Measurements from ENCODE around the gene ADAMTS2. TPM values are rescaled to one million over a fixed set of nuclear protein-coding genes. Genes with fewer than 3 reads are reported as not detected.

Gene ADAMTS2
- total RNA-seq, 1 experiment from 2014 or later: 3.9 TPM

DNA sequence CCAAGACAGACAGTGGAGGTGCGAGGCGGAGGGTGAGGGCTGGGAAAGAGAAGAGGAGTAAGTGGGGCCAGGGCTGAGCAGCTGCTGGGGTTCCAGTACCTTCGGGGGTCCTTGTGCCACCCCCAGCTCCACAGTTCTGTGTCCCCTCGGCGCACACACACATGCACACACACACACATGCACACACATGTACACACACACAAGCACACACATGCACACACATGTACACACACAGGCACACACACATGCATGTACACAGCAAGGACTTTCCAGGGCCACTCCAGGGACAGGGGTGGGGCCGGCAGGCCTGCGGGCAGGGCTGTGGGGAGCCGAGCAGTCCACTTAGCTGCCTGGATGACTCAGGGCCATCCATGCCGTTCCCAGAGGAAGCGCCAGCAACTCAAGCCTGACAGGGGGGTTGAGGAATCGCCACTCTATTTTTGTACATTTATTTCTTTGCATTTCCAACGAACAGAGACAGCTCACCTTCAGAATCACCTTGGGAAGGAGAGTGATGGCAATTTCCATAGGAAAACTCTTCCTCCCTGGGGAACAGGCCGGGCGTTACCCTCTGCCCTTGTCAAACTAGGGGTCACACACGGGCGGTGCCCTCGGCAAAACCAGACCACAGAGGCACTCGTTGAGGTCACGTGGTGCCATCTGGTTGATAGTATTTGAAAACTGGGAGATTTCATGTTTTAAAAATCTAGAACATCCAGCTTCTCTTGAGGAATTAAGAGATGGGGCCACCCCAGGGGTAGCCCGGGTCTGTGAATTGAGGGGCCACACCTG is 135.7 kb downstream of the ADAMTS2 start:
- CTCF ChIA-PET: no interaction called here
- RAD21 ChIA-PET (ENCODE audit: low non-redundant PET in 1 of 2, low total read pairs in 2 of 2, uncharacterized antibody in 2 of 2, unreplicated experiment in 2 of 2): no interaction called here
- Histone ChIP-seq H2AFZ (ENCODE audit: low read depth, low read length, poor library complexity, severe bottlenecking) (no peak overlapping the region), H3K27ac (ENCODE audit: low read depth, low read length) (no peak overlapping the region), H3K27me3 (ENCODE audit: insufficient read depth, low read length) (no peaks in the 10 kb centered on the region), H3K36me3 (ENCODE audit: control insufficient read depth in 1 of 2, insufficient read depth in 2 of 2, low read length in 2 of 2) (no peaks in the 10 kb centered on the region), H3K9ac (ENCODE audit: low read length) (no peak overlapping the region), H3K79me2 (ENCODE audit: insufficient read depth, low read length) (no peaks in the 10 kb centered on the region), H4K20me1 (ENCODE audit: insufficient read depth) (no peaks in the 10 kb centered on the region), H3K4me3 (replicated peaks in 1 of 2; ENCODE audit: low read depth in 1 of 2, low read length in 2 of 2) (no peak overlapping the region), H3K9me3 (ENCODE audit: control insufficient read depth in 1 of 2, insufficient read depth in 1 of 2, low read depth in 1 of 2, low read length in 2 of 2) (no peaks in the 10 kb centered on the region), H3K4me2 (ENCODE audit: low read length) (0 out of 2 replicates have a peak overlapping the region, but pooled peaks have one; percentile 9), H3K9me2 (ENCODE audit: insufficient read depth) (no peaks in the 10 kb centered on the region), H3K4me1 (ENCODE audit: control insufficient read depth in 1 of 2, insufficient read depth in 2 of 2, low read length in 2 of 2) (peaks cover 0 to 6% of the 10 kb centered on the region in 2 experiments; a peak in 1 of 4 replicates)
- ATAC-seq (peak; percentile 56; the same call in 1 of the 2 replicates), DNase-seq (ENCODE audit: low read depth, low spot score) (no peak)
- TF ChIP-seq EZH2 (IDR thresholded peaks at IDR 0.05) (no peak), SIN3A (IDR thresholded peaks at IDR 0.05; ENCODE audit: low read depth) (no peak), YY1 (IDR thresholded peaks at IDR 0.05; ENCODE audit: extremely low read depth, insufficient replicate concordance, low read depth, low read length) (no peak), ZFX (IDR thresholded peaks at IDR 0.05) (no peak), ZNF274 (IDR thresholded peaks at IDR 0.05; ENCODE audit: low read depth, low read length) (no peak), CEBPB (IDR thresholded peaks at IDR 0.05; ENCODE audit: low read depth) (no peak), RAD21 (IDR thresholded peaks at IDR 0.05; ENCODE audit: low read depth) (no peak), JUND (IDR thresholded peaks at IDR 0.05) (no peak), EZH2phosphoT487 (IDR thresholded peaks at IDR 0.05; ENCODE audit: borderline replicate concordance) (no peak), TCF7L2 (IDR thresholded peaks at IDR 0.05; ENCODE audit: borderline replicate concordance, extremely low read depth, insufficient read depth, insufficient read length) (no peak)
- POLR2A ChIA-PET: no interaction called here
- BruUV-seq (replicated peaks): no TSS peak
- intact Hi-C loops (cut with micrococcal nuclease): no loop called here

Data from HCT116 (cell line).